ENCODE measurements around the gene PRRG3.

PRRG3 gene

GRCh38 chrX:151708821-151709220 lies 13.6 kb downstream of the PRRG3 start:
- DNase-seq (ENCODE audit: low spot score): no peak

GRCh38 chrX:151710457-151710856 lies 15.2 kb downstream of the PRRG3 start:
- DNase-seq (ENCODE audit: low spot score): no peak

- no peak for DNase-seq (ENCODE audit: low spot score)
Measured at GRCh38 chrX:151711154-151711553, 15.9 kb downstream of the PRRG3 start.

DNA sequence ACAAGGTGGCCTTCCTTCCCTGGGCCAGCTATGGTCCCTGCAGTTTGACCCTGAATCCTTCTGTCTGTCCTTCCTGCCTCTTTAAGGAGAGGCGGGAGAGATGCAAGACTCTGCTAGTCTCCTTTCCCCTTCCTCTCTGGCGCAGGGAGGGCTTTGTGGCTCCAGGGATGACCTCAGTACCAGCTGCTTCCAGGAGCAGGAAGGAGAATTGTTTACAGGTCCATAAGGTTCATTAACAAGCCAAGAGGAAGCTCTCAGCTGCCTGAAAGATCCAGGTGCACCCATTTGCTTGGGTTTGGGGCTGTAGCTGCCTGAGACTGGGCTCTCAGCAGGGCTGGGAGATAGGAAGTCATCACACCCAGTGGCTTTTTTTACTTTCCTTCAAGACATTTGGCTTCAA lies 16.5 kb downstream of the PRRG3 start:
- DNase-seq (ENCODE audit: low spot score): no peak

- DNase-seq (ENCODE audit: low spot score): no peak
Measured at GRCh38 chrX:151712253-151712652, 17.0 kb downstream of the PRRG3 start.

DNA sequence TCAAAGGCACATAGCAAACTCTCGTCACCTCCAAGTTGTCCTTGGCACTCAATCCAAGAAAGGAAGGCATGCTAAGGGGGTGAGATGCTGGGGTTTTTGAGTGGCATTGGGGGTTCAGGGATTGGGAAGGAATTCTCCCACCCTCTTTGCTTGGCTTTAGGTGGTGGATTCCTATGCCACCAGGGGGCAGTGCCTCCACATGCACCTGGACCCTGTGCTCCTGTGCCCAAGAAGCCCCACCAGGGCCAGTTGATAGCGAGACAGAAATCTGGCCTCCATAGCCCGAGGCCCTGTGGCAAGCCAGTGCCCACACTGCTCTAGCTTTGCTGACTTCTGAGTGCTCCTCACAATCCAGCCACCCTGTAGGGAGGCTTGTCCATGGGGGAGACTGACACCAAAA lies 18.6 kb downstream of the PRRG3 start:
- DNase-seq (ENCODE audit: low spot score): no peak

GRCh38 chrX:151714362-151714761 lies 19.1 kb downstream of the PRRG3 start:
- DNase-seq (ENCODE audit: low spot score): no peak

DNA sequence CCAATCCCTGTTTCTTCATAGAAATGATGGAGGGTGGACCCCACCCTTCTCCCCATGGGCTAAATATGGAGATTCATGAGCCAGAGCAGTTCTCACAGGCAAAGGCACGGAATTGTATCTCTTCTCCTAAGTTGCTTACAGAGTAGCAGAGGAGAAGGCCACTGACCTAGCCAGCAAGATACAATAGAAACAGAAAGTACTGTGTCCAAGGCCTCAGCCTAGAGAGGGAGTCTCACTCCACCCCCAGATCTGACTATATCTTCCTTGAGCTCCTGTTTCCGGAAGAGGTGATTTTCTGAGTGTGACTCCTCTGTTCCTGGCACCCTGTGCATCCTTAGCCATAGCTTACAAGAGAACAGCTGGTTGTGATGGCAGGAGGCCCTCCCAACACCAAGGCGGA lies 20.5 kb downstream of the PRRG3 start, which contains the start of gene FATE1:
Gene FATE1, plus strand, starts transcription at position 284 of the 400 bp plus-strand sequence. Its CDS starts 85 bp downstream, at position 369.
- DNase-seq (ENCODE audit: low spot score): no peak

DNA sequence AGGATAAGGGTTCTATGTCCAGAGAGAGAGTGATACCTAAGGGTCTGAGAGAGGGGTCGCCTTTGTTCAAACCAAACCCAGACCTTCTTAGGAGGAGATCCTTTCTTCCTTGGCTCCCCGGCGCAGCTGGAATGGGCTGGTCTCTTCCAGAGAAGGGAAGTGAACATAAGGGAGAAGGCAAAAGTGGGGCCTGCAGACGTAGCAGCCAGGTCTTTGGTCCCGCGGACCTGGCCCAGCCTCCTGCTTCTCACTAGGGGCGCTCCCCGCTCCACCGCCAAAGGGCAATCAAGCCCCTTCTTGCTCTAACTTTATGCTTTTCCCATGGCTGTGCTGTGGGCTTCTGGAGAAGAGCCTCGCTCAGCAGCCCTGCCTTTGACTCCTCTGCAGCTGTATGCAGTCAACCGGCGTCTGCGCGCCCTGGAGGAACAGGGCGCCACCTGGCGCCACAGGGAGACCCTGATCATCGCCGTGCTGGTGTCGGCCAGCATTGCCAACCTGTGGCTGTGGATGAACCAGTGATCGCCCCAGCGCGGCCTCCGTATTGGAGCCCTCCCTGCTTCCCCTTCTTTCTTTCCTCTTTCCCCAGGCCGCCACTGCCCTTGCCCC lies 27.1 kb downstream of the PRRG3 start:
- DNase-seq (ENCODE audit: low spot score): no peak

DNA sequence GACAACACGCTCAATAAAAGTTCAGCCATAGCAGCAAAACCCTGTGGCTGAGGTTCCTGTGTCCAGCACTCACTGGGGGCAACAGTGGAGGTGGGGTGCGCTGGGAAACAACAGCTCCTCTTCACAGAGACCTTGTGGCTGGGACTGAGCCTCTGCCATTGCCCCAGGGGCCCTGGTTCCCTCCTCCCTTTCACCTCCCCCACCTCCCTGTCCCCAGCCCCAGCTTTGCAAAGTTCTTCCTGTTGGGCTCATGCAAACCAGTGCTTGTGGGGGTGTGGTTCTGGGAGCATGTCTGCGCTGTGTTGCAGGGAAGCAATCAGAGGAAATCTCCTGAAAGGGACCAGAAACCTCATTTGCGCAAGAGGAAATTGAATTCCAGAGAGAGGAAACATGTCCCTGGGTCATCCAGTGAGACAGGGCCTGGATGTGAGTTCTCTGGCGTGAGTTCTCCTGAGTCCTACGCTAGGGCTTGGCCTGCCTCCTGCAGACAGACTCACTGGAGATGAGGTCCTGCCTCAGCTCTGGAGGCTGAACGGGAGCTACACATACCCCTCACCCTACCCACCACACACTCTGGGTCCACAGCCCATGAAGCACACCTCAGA lies 28.0 kb downstream of the PRRG3 start:
- no peak for DNase-seq (ENCODE audit: low spot score)

- no peak for DNase-seq (ENCODE audit: low spot score)
Measured at GRCh38 chrX:151724563-151725337, 29.5 kb downstream of the PRRG3 start.

GRCh38 chrX:151725338-151725614 lies 30.0 kb downstream of the PRRG3 start:
- no peak for DNase-seq (ENCODE audit: low spot score)

GRCh38 chrX:151726751-151727150 lies 31.5 kb downstream of the PRRG3 start:
- no peak for DNase-seq (ENCODE audit: low spot score)

GRCh38 chrX:151727346-151727745 lies 32.1 kb downstream of the PRRG3 start:
- no peak for DNase-seq (ENCODE audit: low spot score)

DNA sequence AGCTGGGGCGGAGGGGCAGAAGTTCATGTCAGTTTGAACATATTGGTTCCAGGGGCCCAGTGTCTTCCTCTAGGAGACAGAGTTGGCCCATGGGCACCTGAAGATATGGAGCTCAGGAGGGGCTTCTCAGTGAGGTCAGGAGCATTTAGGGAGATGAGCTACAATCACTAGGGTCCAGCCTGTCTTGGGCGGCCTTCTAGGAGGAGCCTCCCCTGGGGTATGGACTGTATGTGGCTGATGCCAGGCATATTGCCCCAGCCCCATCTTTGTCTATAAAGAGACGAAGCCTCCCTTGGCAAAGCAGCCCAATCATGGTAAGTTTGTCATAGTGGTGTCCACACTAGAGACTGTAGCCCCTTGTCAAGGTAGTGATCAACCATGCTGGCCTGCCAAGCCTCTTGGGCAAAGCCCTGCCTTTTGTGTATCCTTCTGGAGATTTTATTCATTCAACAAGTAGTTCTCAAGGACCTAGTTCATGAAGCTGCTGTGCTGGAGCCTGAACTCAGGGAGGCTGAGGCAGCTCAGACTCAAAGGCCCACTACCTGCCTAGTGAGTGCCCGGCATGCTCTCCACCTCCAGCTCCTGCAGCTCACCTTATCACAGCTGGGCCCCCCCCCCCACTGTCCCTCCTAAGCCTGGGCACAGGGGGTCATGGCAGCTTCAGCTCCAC lies 33.9 kb downstream of the PRRG3 start:
- DNase-seq (ENCODE audit: low spot score): no peak

DNA sequence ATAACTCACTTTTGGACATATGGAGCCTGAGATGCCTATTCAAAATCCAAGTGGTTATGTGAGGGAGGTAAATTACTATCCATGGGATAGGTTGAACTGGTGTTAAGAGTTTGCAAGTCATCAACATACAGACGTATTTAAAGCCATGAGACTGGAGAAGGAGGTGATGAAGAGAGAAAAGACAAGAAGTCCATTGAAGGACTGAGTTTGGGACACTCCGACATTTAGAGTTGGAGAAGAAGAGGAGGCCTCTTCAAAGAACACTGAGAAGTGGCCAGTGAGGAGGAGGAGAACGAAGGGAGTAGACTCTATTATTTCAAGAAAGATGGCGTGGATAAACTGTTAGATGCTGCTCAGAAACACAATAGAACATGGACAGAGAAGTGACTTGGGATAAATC lies 39.2 kb downstream of the PRRG3 start, which contains the start of gene CNGA2:
Gene CNGA2, plus strand, starts transcription at position 301 of the 400 bp plus-strand sequence. CDS start 3,738 bp downstream, outside the sequence.
- no peak for DNase-seq (ENCODE audit: low spot score)

- DNase-seq (ENCODE audit: low spot score): no peak
Measured at GRCh38 chrX:151735219-151735618, 40.0 kb downstream of the PRRG3 start.

DNA sequence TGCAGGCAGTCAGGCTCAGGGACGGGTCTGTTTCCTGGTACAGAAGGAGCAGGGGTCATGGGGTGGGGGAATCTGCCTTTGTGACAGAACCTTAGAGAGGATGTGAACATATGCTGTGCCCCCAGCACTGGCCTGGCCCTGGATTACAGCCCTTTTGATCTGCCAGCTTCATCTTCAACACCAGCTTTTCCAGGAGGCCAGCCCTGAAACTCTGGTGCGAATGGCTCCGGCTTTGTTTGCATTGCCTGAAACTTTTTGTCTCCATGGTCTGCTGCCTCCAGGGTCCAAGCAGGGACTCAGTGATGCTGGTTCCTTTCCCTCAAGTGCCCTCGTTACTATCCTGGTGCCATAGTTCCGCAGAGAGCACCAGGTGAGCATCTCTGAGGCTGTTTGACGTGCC lies 41.4 kb downstream of the PRRG3 start:
- no peak for DNase-seq (ENCODE audit: low spot score)

DNA sequence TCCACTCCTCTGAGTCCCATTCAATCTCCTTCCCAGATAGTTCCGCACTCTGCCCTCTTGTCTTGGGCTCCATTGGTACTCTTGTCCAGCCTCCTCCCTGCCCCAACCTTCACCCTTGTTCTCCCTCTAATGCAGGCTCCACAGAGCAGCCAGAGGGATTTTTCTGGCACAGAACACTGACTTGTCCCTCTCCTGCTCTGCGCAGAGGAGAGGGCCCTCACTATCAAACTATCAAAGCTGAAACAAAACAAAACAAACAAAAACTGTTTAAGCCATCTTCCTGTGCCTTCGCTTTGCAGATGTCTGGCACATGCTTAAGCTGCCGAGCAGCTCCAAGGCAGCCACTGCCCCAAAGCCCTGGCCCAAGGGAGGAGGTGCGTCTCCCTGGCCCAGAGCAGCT lies 42.2 kb downstream of the PRRG3 start:
- no peak for DNase-seq (ENCODE audit: low spot score)

DNA sequence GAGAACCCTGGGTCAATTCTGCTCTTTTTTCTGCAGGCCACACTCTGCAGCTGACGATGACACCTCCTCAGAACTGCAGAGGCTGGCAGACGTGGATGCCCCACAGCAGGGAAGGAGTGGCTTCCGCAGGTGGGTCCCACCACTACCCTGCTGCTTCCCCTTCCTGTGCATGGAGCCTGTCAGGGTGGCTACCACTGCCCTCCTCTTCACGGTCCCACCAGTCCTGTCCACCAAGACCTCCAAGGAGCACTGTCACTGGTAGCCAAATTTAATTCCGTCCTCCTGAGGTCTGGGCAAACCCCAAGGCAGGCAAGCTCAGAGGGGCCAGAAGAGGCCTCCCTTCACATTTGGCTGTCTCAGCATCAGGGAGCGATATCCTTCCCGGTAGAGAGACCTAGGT lies 43.5 kb downstream of the PRRG3 start:
- DNase-seq (ENCODE audit: low spot score): no peak

DNA sequence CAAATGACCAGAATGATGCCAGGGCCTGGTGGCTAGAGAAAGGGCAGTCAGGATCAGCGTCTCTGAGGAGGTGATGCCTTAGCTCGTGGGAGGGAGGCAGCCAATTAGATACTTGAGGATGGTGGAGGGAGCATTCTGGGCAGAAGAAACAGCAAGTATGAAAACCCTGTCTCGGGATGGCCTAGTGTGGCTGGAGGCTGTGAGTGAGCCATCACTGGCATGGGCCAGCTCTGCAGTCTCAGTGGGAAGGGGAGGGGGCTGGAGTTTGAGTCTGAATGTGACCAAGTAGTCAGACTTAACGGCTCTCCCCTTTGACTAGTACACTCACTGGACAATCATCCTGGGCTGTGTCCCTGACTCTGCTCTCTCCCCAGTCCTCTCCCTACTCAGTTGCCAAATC lies 46.3 kb downstream of the PRRG3 start:
- no peak for DNase-seq (ENCODE audit: low spot score)

GRCh38 chrX:151742311-151742710 lies 47.1 kb downstream of the PRRG3 start:
- DNase-seq (ENCODE audit: low spot score): no peak

All from Ammon's horn (tissue), 1 donor.